HEK293 (cell line): ENCODE results near the gene CAPN15.

Source experiments
- EGR2 ChIP-seq: fragments of 450-650 bp; formaldehyde crosslinking; IDR thresholded peaks from 2 replicates; pipeline ENCODE4 v1.5.1; 2016; ENCODE audit warnings: low read depth, missing biosample characterization, missing genetic modification characterization
- FEZF1 ChIP-seq: fragments of 450-650 bp; formaldehyde crosslinking; IDR thresholded peaks from 2 replicates; pipeline ENCODE4 v1.5.1; 2016; ENCODE audit warnings: missing biosample characterization, missing genetic modification characterization
- GLI2 ChIP-seq: fragments of 450-650 bp; formaldehyde crosslinking; IDR thresholded peaks from 2 replicates; pipeline ENCODE4; 2017; ENCODE audit warnings: missing biosample characterization, missing genetic modification characterization, low read depth, borderline replicate concordance
- IKZF3 ChIP-seq: fragments of 450-650 bp; IDR thresholded peaks from 2 replicates; pipeline ENCODE4 v1.5.0; 2018; ENCODE audit warnings: missing biosample characterization, mild to moderate bottlenecking, missing genetic modification characterization, moderate library complexity
- INSM2 ChIP-seq: fragments of 450-650 bp; formaldehyde crosslinking; IDR thresholded peaks from 2 replicates; pipeline ENCODE4 v1.5.1; 2016; ENCODE audit warnings: missing biosample characterization, missing genetic modification characterization
- KLF10 ChIP-seq: fragments of 450-650 bp; IDR thresholded peaks from 2 replicates; pipeline ENCODE4 v1.5.1; 2018; ENCODE audit warnings: missing biosample characterization, mild to moderate bottlenecking, missing genetic modification characterization
- PATZ1 ChIP-seq: fragments of 450-650 bp; formaldehyde crosslinking; IDR thresholded peaks from 2 replicates; pipeline ENCODE4 v1.5.1; 2016; ENCODE audit warnings: missing biosample characterization, missing genetic modification characterization
- WT1 ChIP-seq: fragments of 450-650 bp; formaldehyde crosslinking; IDR thresholded peaks from 2 replicates; pipeline ENCODE4 v1.5.1; 2016; ENCODE audit warnings: missing biosample characterization, missing genetic modification characterization
- ZBTB10 ChIP-seq: fragments of 450-650 bp; formaldehyde crosslinking; IDR thresholded peaks from 2 replicates; pipeline ENCODE4 v1.5.1; 2016; ENCODE audit warnings: missing biosample characterization, missing genetic modification characterization
- ZBTB48 ChIP-seq: fragments of 450-650 bp; formaldehyde crosslinking; IDR thresholded peaks from 2 replicates; pipeline ENCODE4 v1.5.1; 2016; ENCODE audit warnings: missing biosample characterization, missing genetic modification characterization
- ZFP3 ChIP-seq: fragments of 450-650 bp; formaldehyde crosslinking; IDR thresholded peaks from 2 replicates; pipeline ENCODE4 v1.5.1; 2016; ENCODE audit warnings: low read depth, missing biosample characterization, missing genetic modification characterization
- ZFP37 ChIP-seq: fragments of 450-650 bp; formaldehyde crosslinking; IDR thresholded peaks from 2 replicates; pipeline ENCODE4 v1.5.1; 2016; ENCODE audit warnings: missing biosample characterization, missing genetic modification characterization
- ZIC2 ChIP-seq: fragments of 450-650 bp; formaldehyde crosslinking; IDR thresholded peaks from 2 replicates; pipeline ENCODE4 v1.5.1; 2016; ENCODE audit warnings: missing biosample characterization, missing genetic modification characterization
- ZNF132 ChIP-seq: fragments of 450-650 bp; formaldehyde crosslinking; IDR thresholded peaks from 2 replicates; pipeline ENCODE4 v1.5.1; 2017; ENCODE audit warnings: missing biosample characterization, missing genetic modification characterization, borderline replicate concordance
- ZNF138 ChIP-seq: fragments of 450-650 bp; formaldehyde crosslinking; IDR thresholded peaks from 2 replicates; pipeline ENCODE4 v1.5.1; 2016; ENCODE audit warnings: missing biosample characterization, missing genetic modification characterization, borderline replicate concordance
- ZNF146 ChIP-seq: fragments of 450-650 bp; formaldehyde crosslinking; IDR thresholded peaks from 2 replicates; pipeline ENCODE4 v1.5.1; 2016; ENCODE audit warnings: missing biosample characterization, missing genetic modification characterization
- ZNF155 ChIP-seq: fragments of 450-650 bp; formaldehyde crosslinking; IDR thresholded peaks from 2 replicates; pipeline ENCODE4 v1.5.1; 2016; ENCODE audit warnings: missing biosample characterization, missing genetic modification characterization
- ZNF24 ChIP-seq: fragments of 450-650 bp; formaldehyde crosslinking; IDR thresholded peaks from 2 replicates; pipeline ENCODE4 v1.5.1; 2016; ENCODE audit warnings: missing biosample characterization, missing genetic modification characterization
- ZNF248 ChIP-seq: fragments of 450-650 bp; formaldehyde crosslinking; IDR thresholded peaks from 2 replicates; pipeline ENCODE4 v1.5.1; 2017; ENCODE audit warnings: missing biosample characterization, missing genetic modification characterization
- ZNF362 ChIP-seq: fragments of 450-650 bp; formaldehyde crosslinking; IDR thresholded peaks from 2 replicates; pipeline ENCODE4 v1.5.1; 2016; ENCODE audit warnings: missing biosample characterization, missing genetic modification characterization
- ZNF37A ChIP-seq: fragments of 450-650 bp; IDR thresholded peaks from 2 replicates; pipeline ENCODE4 v1.5.1; 2018; ENCODE audit warnings: missing biosample characterization, missing genetic modification characterization
- ZNF530 ChIP-seq: fragments of 450-650 bp; formaldehyde crosslinking; IDR thresholded peaks from 2 replicates; pipeline ENCODE4 v1.5.1; 2016; ENCODE audit warnings: low read depth, missing biosample characterization, missing genetic modification characterization
- ZNF549 ChIP-seq: fragments of 450-650 bp; IDR thresholded peaks from 2 replicates; pipeline ENCODE4 v1.5.1; 2018; ENCODE audit warnings: missing biosample characterization, missing genetic modification characterization, mild to moderate bottlenecking, inconsistent platforms, moderate library complexity
- ZNF571 ChIP-seq: fragments of 450-650 bp; formaldehyde crosslinking; IDR thresholded peaks from 2 replicates; pipeline ENCODE4 v1.5.0; 2017; ENCODE audit warnings: missing biosample characterization, missing genetic modification characterization
- ZNF654 ChIP-seq: fragments of 450-650 bp; formaldehyde crosslinking; IDR thresholded peaks from 2 replicates; pipeline ENCODE4 v1.5.1; 2016; ENCODE audit warnings: low read depth, missing biosample characterization, missing genetic modification characterization
- ZNF76 ChIP-seq: fragments of 450-650 bp; formaldehyde crosslinking; IDR thresholded peaks from 2 replicates; pipeline ENCODE4; 2016; ENCODE audit warnings: low read depth, missing biosample characterization, missing genetic modification characterization, borderline replicate concordance
- ZNF776 ChIP-seq: fragments of 450-650 bp; formaldehyde crosslinking; IDR thresholded peaks from 2 replicates; pipeline ENCODE4 v1.5.0; 2017; ENCODE audit warnings: missing biosample characterization, missing genetic modification characterization, borderline replicate concordance
- ZNF837 ChIP-seq: fragments of 450-650 bp; formaldehyde crosslinking; IDR thresholded peaks from 2 replicates; pipeline ENCODE4 v1.5.1; 2016; ENCODE audit warnings: missing biosample characterization, missing genetic modification characterization
- ZXDB ChIP-seq: fragments of 450-650 bp; formaldehyde crosslinking; IDR thresholded peaks from 2 replicates; pipeline ENCODE4 v1.5.1; 2016; ENCODE audit warnings: missing biosample characterization, missing genetic modification characterization

The CAPN15 gene

GRCh38 chr16:528111-529011 lies 849 bp downstream of the CAPN15 start (continued):
- peak; percentile 62; the same call in 1 of the 2 replicates for TF ChIP-seq ZNF76 (tag by site-specific recombination)
- no peak for TF ChIP-seq ZNF837 (tag by site-specific recombination)
- no peak for TF ChIP-seq ZNF549 (tag by site-specific recombination)
- TF ChIP-seq ZXDB = peak; percentile 53; the same call in 1 of the 2 replicates
- TF ChIP-seq ZNF132 = no peak
- no peak for TF ChIP-seq ZBTB10 (tag by site-specific recombination)
- peak; percentile 73 for TF ChIP-seq ZIC2
- no peak for TF ChIP-seq ZNF37A (tag by site-specific recombination)
- TF ChIP-seq ZNF571 (tag by site-specific recombination) = no peak
- no peak for TF ChIP-seq WT1
- no peak for TF ChIP-seq GLI2 (tag by site-specific recombination)
- TF ChIP-seq ZNF654 (tag by site-specific recombination) = no peak
- no peak for TF ChIP-seq FEZF1 (tag by site-specific recombination)
- peak; percentile 77 for TF ChIP-seq ZBTB48
- no peak for TF ChIP-seq ZNF776 (tag by site-specific recombination)
- no peak for TF ChIP-seq KLF10 (tag by site-specific recombination)
- no peak for TF ChIP-seq IKZF3 (tag by site-specific recombination)
- TF ChIP-seq ZFP3 (tag by site-specific recombination) = no peak
- no peak for TF ChIP-seq ZNF362 (tag by site-specific recombination)
- TF ChIP-seq INSM2 (tag by site-specific recombination) = no peak
- TF ChIP-seq PATZ1 (tag by site-specific recombination) = peak; percentile 58
- no peak for TF ChIP-seq ZNF155 (tag by site-specific recombination)
- no peak for TF ChIP-seq ZNF248 (tag by site-specific recombination)
- no peak for TF ChIP-seq ZNF530 (tag by site-specific recombination)
- TF ChIP-seq ZNF146 = 0 out of 2 replicates have a peak, but pooled peaks have one; percentile 16
- no peak for TF ChIP-seq ZNF138 (tag by site-specific recombination)
- TF ChIP-seq ZFP37 (tag by site-specific recombination) = no peak
- TF ChIP-seq ZNF24 = no peak
- peak; percentile 29; the same call in 1 of the 2 replicates for TF ChIP-seq EGR2 (tag by site-specific recombination)
